HL-60 (cell line): ENCODE data around the gene NPR2.
A peak's percentile ranks its signal among the peaks of the same experiment; 100 is the strongest.

Source experiments
- DNase-seq, 2 experiments: peaks; one replicate each; pipeline ENCODE4 v3.0.0-alpha.2; 2010 to 2020; ENCODE audit warnings: low read depth in 1 of 2, low spot score in 1 of 2
- H3K27ac ChIP-seq: fragments of 250-450 bp; sonication (Bioruptor Pico); replicated peaks from 2 replicates; pipeline ENCODE4 v1.5.1; 2020; ENCODE audit warnings: mild to moderate bottlenecking, moderate library complexity
- H3K27me3 ChIP-seq: fragments of 250-450 bp; sonication (Bioruptor Pico); 2 replicates; pipeline ENCODE4 v1.5.1; 2021; ENCODE audit warnings: mild to moderate bottlenecking, moderate library complexity; ENCODE audit not compliant: insufficient read depth, poor library complexity, severe bottlenecking
- H3K4me3 ChIP-seq: replicated peaks from 2 replicates; pipeline ENCODE4 v1.5.1; 2011; ENCODE audit warnings: mild to moderate bottlenecking, control low read depth, low read length; ENCODE audit not compliant: insufficient read depth
- CTCF ChIP-seq: IDR thresholded peaks from one replicate; pipeline ENCODE4 v1.5.1; 2011; ENCODE audit warnings: low read length, control low read depth, inconsistent platforms; ENCODE audit not compliant: insufficient read depth
- GABPA ChIP-seq: IDR thresholded peaks from 2 replicates; pipeline ENCODE4 v1.6.1; 2012; ENCODE audit warnings: low read depth
- POLR2AphosphoS5 ChIP-seq: IDR thresholded peaks from 2 replicates; pipeline ENCODE4 v1.6.1; 2012; ENCODE audit warnings: low read depth
- REST ChIP-seq: IDR thresholded peaks from 2 replicates; pipeline ENCODE4 v1.6.1; 2012; ENCODE audit warnings: low read depth; ENCODE audit not compliant: insufficient replicate concordance
- SPI1 ChIP-seq: IDR thresholded peaks from 2 replicates; pipeline ENCODE4 v1.6.1; 2012; ENCODE audit warnings: low read depth, mild to moderate bottlenecking, borderline replicate concordance

The NPR2 gene

GRCh38 chr9:35756275-35757225 lies 34.8 kb upstream of the NPR2 start:
- H3K4me3 ChIP-seq, result peak overlapping the region; percentile 87
- H3K27ac ChIP-seq, result peak overlapping the region; percentile 82
- TF ChIP-seq GABPA, result no peak
- no peak for TF ChIP-seq REST
- TF ChIP-seq SPI1, result peak; percentile 72
- TF ChIP-seq POLR2AphosphoS5, result peak; percentile 34; the same call in 1 of the 2 replicates
- peak; percentile 68 for TF ChIP-seq CTCF
- peak; percentile 79 to 86 for DNase-seq
- H3K27me3 ChIP-seq, result no peaks in the 10 kb centered on the region

- peak; percentile 59 to 85 for DNase-seq
- TF ChIP-seq SPI1, result 0 out of 2 replicates have a peak, but pooled peaks have one; percentile 7
- no peak for TF ChIP-seq REST
- H3K27ac ChIP-seq, result peak overlapping the region; percentile 82
- H3K27me3 ChIP-seq, result no peaks in the 10 kb centered on the region
- H3K4me3 ChIP-seq, result peak overlapping the region; percentile 87
Measured at GRCh38 chr9:35757226-35757891, 34.0 kb upstream of the NPR2 start.

DNA sequence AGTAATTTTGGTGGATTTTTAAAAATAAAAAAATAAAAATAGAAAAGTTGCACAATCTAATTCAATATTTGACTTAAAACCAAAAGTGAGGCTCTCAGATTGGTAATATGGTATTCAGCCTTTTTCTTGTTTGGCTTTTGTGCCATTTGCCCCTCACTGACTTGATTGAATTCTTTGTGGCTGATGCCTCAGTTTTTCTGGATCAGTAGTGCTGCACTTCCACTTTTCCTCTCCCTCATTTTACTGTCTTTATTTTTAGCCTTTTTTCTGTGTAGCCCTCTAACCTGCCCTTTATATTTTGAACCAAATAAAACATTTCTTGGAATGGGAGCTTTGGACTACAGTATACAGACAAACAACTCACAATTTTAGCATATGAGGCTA lies 33.5 kb upstream of the NPR2 start:
- no peak for DNase-seq
- Histone ChIP-seq H3K4me3 (peak overlapping the region; percentile 87; the same call in 1 of the 2 replicates), H3K27ac (peak overlapping the region; percentile 82; the same call in 1 of the 2 replicates), H3K27me3 (no peaks in the 10 kb centered on the region)
- peak; percentile 51 for TF ChIP-seq SPI1
- no peak for TF ChIP-seq CTCF

DNA sequence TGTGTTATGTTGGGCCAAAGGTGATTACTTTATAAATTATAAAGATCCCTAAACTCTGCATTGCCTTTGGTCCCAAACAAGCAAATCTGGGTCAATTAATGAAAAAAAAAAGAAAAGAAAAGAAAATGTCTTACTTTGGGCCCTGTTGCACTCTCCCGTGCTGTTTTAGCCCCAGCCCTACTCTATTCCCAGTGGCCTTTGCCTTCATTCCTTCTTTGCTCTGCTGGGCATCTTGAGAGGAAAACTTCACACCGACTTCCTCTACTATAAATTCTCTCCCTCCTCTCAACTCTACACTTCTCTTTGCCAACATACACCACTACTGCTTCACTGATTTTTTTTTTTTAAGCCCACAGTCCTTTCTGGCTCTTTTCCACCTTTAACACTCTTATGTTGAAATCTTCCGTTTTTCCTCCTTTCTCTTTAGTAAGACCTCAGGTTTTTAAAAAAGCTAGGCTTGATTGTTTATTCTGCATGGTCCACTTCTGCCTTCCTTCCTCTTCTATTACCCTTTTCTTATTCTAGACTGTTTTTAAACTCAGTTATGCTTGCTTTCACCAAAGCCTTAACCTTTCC lies 32.8 kb upstream of the NPR2 start:
- no peak for DNase-seq
- TF ChIP-seq SPI1 (no peak), REST (no peak), CTCF (no peak), POLR2AphosphoS5 (no peak), GABPA (no peak)
- Histone ChIP-seq H3K27ac (no peak overlapping the region), H3K4me3 (no peak overlapping the region), H3K27me3 (no peaks in the 10 kb centered on the region)
